Testis (tissue), 3 donors: ENCODE measurements around the gene PXYLP1. TPM values are rescaled to one million over a fixed set of nuclear protein-coding genes. Genes with fewer than 3 reads are reported as not detected.
A peak's percentile ranks its signal among the peaks of the same experiment; 100 is the strongest.

ENCODE experiments used
- DNase-seq: peaks from one replicate; pipeline ENCODE4 v3.0.0-alpha.2; 2019
- H3K27ac ChIP-seq, 2 donors: fragments of 200-600 bp; sonication (generic); one replicate each; pipeline ENCODE4 v1.5.1; 2019
- H3K27me3 ChIP-seq: fragments of 200-600 bp; sonication (generic); one replicate; pipeline ENCODE4 v1.5.1; 2019
- H3K36me3 ChIP-seq: fragments of 200-600 bp; sonication (generic); one replicate; pipeline ENCODE4 v1.5.1; 2017; ENCODE audit warnings: low read depth; ENCODE audit errors: missing control alignments
- H3K4me1 ChIP-seq: fragments of 200-600 bp; sonication (generic); one replicate; pipeline ENCODE4 v1.5.1; 2019
- H3K4me3 ChIP-seq, 2 donors: fragments of 200-600 bp; sonication (generic); one replicate each; pipeline ENCODE4 v1.5.1; 2017 to 2019
- H3K9me3 ChIP-seq: fragments of 200-600 bp; sonication (generic); one replicate; pipeline ENCODE4 v1.5.1; 2017
- POLR2A ChIP-seq: fragments of 450-650 bp; IDR thresholded peaks from one replicate; pipeline ENCODE4 v1.6.1; 2017; ENCODE audit warnings: antibody characterized with exemption, mild to moderate bottlenecking, moderate library complexity
- WGBS, 2 donors: methylation state at CpG; one replicate each; pipeline ENCODE4 v1.1.5; 2018; 5-methylcytosine and 5-hydroxymethylcytosine counted together
- intact Hi-C: fragments of 100-400 bp; cut with DNase I; formaldehyde crosslinking; loops from one replicate; pipeline ENCODE4 v1.15.1; 2023; ENCODE audit warnings: low total_unique reads
- polyA plus RNA-seq: library from polyadenylated mRNA; stranded (reverse); fragments of 350-450 nt; fragmentation: Illumina TruSeq; extraction: RNeasy Lipid Tissue Mini Kit (QIAGEN cat#74804); gene quantifications from one replicate; pipeline ENCODE4 v1.2.3, GENCODE V29; 2014; ENCODE audit warnings: low read depth, low replicate concordance; ENCODE audit not compliant: insufficient read depth
- total RNA-seq, 2 donors: library from RNA; depleted of rRNA; stranded (reverse); fragments of >200 nt; gene quantifications; one replicate each; pipeline ENCODE4 v1.2.3, GENCODE V29; 2016
- TF ChIP-seq, protein P1 (sequence below), 3 experiments: fragments of 450-650 bp in 2 of 3; fragments of 200-600 bp in 1 of 3; sonication (generic) in 1 of 3; IDR thresholded peaks; one replicate each; pipeline ENCODE4 v1.5.1; 2016 to 2019; ENCODE audit warnings: antibody characterized with exemption in 3 of 3, mild to moderate bottlenecking in 2 of 3, moderate library complexity in 1 of 3

Gene PXYLP1
- total and polyA plus RNA-seq, 3 donors from 2014 or later: 16.0 to 55.8 (median 31.6) TPM

DNA sequence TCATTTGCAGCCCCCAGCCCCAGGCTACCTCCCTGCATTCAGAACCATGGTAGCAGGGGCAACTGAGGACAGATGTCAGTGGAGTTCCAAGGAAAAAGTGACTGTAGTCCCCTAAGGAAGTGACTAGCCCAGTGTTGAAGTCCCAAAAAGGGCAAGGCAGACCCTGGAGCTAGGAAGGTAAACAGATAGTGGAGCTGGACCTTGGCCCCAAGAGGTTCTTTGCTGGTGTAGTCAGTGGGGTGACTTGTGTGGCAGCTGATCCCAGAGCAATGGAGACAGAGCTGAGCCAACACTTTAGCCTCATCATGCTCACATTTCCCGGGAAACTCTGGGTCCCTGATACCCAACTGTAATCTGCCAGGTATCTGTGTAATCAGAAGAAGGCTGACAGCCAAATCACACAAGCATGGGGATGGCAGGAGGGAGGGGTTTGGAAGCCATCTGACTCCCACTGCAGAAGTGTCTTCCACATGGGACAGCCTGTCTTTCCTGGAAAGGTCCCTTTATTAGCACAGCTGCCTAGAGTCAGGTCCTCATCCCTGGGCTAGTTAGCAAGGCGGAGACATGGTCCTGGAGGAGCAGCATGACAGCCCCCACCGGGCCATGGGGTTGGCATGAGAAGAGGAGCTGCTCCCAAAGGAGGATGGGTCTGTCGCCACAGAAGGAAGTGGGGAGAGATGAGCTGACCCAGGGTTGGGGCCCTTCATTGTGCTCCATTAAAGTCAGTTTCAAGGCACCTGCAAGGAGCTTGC, 39.8 kb downstream of the PXYLP1 start:
- TF ChIP-seq, protein P1, sequence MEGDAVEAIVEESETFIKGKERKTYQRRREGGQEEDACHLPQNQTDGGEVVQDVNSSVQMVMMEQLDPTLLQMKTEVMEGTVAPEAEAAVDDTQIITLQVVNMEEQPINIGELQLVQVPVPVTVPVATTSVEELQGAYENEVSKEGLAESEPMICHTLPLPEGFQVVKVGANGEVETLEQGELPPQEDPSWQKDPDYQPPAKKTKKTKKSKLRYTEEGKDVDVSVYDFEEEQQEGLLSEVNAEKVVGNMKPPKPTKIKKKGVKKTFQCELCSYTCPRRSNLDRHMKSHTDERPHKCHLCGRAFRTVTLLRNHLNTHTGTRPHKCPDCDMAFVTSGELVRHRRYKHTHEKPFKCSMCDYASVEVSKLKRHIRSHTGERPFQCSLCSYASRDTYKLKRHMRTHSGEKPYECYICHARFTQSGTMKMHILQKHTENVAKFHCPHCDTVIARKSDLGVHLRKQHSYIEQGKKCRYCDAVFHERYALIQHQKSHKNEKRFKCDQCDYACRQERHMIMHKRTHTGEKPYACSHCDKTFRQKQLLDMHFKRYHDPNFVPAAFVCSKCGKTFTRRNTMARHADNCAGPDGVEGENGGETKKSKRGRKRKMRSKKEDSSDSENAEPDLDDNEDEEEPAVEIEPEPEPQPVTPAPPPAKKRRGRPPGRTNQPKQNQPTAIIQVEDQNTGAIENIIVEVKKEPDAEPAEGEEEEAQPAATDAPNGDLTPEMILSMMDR (IDR thresholded peaks at IDR 0.05): no peak
- no peak for TF ChIP-seq POLR2A
- intact Hi-C loops: no loop called here
- no peak overlapping the region for H3K27ac ChIP-seq
- no peak for DNase-seq
- no peak overlapping the region for H3K4me3 ChIP-seq
- H3K4me1 ChIP-seq: peaks cover 4% of the 10 kb centered on the region
- WGBS, 2 donors: 84 to 94% methylated on average over 4 of the region's 4 CpGs
- H3K36me3 ChIP-seq: no peaks in the 10 kb centered on the region
- H3K27me3 ChIP-seq: no peaks in the 10 kb centered on the region
- H3K9me3 ChIP-seq: no peaks in the 10 kb centered on the region

DNA sequence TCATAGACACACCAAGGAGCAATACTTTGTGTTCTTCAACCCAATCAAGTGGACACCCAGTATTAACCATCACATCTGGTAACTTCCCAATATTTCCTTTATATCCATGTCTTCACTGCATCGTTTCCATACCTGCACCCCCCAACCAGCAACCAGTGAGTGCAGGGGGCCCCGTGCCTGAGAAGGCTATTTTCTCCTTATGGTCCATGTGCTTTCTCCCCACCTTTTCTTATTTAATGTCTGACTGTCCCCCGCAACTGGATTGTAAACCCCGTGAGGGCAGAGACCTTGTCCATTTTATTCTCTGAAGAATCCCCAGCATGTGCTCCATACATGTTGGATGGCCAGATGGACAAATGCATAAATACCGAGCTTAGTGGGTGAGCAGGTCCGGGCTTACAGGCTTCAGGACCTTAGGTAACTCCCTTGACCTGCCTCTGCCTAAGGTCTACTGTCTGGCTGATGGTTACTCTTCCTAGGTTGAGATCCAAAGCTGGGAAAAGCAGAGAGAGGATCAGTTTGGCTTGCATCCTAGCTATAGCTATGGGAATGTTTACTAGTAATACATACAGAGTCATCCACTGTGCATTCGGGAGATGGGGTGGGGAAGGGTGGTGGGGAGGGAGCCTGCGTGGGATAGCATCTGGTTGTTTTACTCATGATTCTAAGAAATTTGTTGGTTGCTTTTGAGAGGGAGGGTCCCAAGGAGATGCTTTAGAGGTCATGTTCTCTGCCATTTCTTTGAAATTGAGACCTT, 41.5 kb downstream of the PXYLP1 start:
- no peak for DNase-seq
- 91 to 97% methylated on average over 8 of the region's 8 CpGs for WGBS, 2 donors
- no peak overlapping the region for H3K27ac ChIP-seq
- H3K4me1 ChIP-seq: peaks cover 9% of the 10 kb centered on the region
- H3K4me3 ChIP-seq: no peak overlapping the region
- H3K9me3 ChIP-seq: no peaks in the 10 kb centered on the region
- no peaks in the 10 kb centered on the region for H3K27me3 ChIP-seq
- no peaks in the 10 kb centered on the region for H3K36me3 ChIP-seq
- no peak for TF ChIP-seq POLR2A
- TF ChIP-seq, protein P1 (IDR thresholded peaks at IDR 0.05): no peak
- intact Hi-C loops: no loop called here

DNA sequence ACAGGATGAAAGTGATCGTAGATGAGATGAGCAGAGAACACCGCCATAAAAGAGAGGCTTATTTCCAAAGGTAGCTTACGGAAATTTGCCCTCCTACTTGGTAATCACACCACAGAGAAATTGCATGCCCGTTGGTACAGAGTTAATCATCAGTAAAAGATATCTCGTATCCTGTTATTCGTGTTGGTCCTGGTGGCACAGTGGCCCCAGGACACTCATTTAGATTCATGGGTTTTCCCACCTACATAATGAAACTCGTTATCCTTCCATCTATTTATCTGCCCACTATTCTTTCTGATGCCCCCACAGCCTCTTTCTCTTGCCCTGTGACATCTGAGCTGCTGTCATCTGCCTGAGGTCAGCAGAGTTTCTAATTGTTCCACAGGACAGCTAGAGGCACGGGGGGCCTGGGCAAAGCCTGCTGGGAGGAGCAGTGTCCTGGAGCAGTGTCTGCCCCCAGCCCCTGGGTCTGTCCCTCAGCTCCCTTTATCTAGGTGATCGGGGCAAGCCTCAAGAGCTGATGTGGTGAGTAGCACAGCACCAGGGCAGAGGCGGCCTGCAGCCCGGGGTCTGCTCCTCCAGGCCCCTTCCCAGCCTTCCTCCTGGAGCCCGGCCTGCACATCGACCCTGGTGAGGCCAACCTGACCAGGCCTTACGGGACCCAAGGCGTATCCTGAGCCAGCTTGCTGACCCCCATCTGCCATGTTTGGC, 42.2 kb downstream of the PXYLP1 start:
- no peaks in the 10 kb centered on the region for H3K27me3 ChIP-seq
- H3K4me1 ChIP-seq: peaks cover 9% of the 10 kb centered on the region
- H3K9me3 ChIP-seq: no peaks in the 10 kb centered on the region
- 89 to 95% methylated on average over 14 to 15 of the region's 15 CpGs for WGBS, 2 donors
- intact Hi-C loops: no loop called here
- DNase-seq: no peak
- H3K27ac ChIP-seq: peak overlapping the region in 1 of 2 donors; percentile 38
- no peak overlapping the region for H3K4me3 ChIP-seq
- H3K36me3 ChIP-seq: no peaks in the 10 kb centered on the region
- no peak for TF ChIP-seq POLR2A
- TF ChIP-seq, protein P1 (IDR thresholded peaks at IDR 0.05): no peak

DNA sequence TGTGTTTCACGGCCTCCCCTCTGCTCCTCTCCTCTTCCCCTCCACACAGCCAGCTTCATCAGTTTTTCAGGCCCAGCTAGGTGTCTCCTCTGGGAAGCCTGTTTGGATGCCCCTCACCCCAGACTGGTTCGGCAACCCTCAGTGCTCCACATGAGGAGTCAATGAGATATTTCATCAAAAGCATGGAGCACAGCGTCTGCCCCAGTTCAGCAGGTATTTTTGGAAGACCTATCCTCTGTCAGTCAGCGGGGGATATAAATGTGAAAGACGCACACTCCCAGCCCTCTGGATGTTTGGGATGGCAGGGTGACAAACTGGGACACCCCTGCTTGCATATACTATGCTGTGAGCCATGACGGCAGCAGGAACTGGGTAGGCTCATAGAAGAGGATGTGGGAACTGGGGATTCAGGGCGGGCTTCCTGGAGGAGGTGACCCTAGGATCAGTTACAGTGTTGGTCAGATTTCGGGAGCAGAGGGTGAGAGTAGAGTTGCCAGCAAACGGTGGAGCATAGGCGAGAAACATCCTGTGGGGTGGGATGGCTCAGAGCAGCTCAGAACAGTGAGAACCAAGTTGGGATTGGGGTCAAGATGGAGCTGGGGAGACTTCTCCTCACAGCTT, 42.9 kb downstream of the PXYLP1 start:
- no peaks in the 10 kb centered on the region for H3K9me3 ChIP-seq
- H3K27me3 ChIP-seq: no peaks in the 10 kb centered on the region
- intact Hi-C loops: no loop called here
- H3K27ac ChIP-seq: peak overlapping the region in 1 of 2 donors; percentile 38
- peaks cover 9% of the 10 kb centered on the region for H3K4me1 ChIP-seq
- WGBS, 2 donors: 86 to 91% methylated on average over 10 of the region's 10 CpGs
- no peak overlapping the region for H3K4me3 ChIP-seq
- TF ChIP-seq POLR2A: no peak
- TF ChIP-seq, protein P1 (IDR thresholded peaks at IDR 0.05): no peak
- no peak for DNase-seq
- no peaks in the 10 kb centered on the region for H3K36me3 ChIP-seq
